ENCODE results near the gene CST4.
"Not testable (repeated sequence)": the region's sequence is repeated elsewhere in the genome, so short reads cannot be mapped to it uniquely, and the experiment has no call there.

The CST4 gene

GRCh38 chr20:23659610-23659988 is 29.2 kb downstream of the CST4 start:
- DNase-seq = not testable (repeated sequence)

GRCh38 chr20:23658989-23659609 is 29.7 kb downstream of the CST4 start:
- no peak for DNase-seq

- no peak for DNase-seq
Observed at GRCh38 chr20:23658336-23658735, 30.5 kb downstream of the CST4 start.

- no peak for DNase-seq
Observed at GRCh38 chr20:23657202-23657601, 31.6 kb downstream of the CST4 start.

DNA sequence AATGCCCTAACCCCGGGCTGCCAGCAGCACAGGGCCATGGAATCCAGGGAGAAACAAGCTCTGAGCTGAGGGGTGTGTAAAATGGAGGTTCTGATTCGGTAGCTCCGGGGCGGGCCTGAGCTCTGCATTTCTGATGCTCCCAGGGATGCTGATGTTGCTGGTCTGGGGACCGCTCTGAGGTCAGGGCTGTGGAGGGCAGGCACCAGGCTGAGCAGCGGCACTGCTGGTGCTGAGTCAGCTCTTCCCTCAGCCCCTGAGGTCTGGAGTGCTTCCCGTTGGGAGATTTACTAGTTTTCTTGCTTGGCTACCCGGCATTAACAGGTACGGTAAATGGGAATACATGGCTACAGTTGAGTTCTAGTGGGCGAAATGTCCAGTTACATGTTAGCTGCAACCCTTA is 32.5 kb downstream of the CST4 start:
- no peak for DNase-seq

DNA sequence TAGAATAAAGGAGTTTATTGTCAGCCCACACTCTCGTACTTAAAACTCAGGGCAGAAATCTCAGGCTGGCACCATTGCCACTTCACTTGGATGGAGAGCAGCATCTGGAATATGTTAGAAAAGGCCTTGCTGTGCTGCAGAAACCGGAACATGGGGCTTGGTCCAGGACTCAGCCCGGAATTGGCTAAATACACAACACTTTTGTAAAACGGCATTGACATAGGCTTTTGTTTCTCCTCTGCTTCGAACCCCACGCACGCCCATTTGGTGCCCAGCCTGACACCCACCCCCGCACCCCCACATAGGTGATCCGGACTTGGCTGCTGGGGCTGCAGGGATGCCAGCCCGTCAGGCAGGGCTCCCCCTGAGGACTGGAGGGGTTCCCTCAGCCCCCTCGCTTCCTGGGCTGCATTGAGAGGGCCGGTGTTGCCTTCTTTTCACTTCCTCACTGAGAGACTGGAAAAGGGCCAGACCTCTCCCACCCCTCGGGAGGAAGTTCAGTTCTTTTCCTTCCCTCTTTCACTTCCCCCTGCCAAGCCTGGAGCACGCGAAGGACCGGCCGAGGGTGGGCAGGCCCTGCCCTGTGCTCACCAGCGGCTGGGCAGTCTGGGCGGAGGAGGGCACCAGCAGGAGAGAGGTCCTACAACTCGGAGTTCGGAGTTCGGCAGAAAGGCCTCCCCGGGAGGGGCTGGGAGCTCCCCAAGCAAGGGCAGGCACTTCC is 33.2 kb downstream of the CST4 start:
- peak; percentile 65 for DNase-seq

DNA sequence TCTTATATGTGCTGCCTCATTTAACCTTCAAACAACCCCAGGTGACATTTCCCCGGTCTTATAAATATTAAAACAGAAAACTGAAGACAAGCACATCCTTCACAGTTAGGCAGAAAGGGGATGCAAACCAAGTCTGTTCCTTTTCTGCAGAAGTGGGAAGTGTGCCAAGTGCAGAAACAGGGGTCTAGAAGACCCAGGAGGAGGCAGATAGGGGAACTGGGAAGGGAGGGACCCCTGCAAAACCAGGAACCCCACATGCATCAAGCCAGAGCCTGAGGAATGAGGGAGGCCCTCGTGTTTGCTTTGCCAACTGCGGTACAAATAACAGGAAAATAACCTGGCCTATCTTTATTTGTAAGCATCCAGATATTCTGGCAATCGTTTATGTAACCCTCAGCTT is 34.1 kb downstream of the CST4 start:
- DNase-seq = no peak

DNA sequence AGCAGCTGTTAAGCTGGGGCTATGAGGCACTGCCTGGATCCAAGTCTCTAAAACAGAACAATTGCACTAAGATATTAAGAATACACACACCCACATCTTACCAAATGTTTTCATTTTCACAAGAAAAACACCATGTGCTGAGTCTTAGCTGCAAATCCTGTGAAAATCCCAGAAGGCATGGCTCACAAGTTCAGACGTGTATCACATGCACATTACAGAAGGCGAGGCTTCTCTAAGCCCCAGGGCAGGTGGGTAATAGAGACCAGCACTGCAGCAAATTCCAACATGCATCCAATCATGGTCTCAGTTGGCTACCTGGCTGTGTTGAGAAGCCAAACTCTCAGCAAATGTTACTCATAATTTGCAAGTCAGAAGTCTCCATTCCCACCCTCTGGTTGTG is 34.8 kb downstream of the CST4 start:
- no peak for DNase-seq

DNA sequence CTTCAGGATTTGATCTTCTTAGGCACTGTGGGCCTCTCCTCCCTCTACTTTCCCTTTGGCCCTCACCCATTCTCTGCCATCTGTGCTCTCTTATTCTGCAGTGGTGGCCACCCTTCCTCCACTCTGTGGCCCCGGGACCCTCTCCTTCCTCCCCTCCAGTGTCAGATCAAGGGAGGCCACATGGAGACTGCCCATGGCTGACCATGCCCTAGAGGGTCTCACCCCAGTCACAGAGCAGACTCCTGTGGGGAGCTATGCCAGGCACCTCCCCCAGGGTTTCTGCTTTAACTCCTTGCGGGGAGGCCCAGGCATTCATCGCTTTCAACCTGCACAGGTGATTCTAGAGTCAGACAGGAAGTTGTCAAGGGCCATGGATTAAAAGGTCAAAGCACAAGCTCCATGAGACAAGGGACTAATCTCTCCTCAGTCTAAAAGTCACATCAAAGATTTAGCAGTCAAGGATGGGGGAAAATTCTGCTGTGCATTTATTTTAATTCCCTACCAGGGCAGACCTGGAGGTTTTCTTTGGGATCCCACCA is 35.4 kb downstream of the CST4 start:
- no peak for DNase-seq

GRCh38 chr20:23652926-23653325 is 35.9 kb downstream of the CST4 start:
- no peak for DNase-seq

DNA sequence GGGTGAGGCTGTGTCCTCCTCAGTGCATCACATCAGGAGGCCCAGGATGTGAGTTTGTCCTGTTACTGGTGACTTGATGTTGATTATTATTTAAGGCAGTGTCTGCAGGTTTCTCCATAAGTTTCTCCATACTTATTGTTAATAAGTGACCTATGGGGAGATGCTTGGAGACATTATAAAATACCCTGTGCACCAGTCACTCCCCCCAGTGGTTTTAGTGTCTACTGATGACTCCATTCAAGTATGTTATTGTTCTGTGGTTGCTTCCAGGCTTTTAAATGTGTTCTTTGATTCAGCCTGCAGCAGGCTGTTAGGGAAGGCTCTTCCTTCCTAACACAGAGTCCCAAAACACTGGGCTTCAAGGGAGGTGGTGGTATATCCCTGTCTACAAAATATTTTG is 36.5 kb downstream of the CST4 start:
- no peak for DNase-seq

DNA sequence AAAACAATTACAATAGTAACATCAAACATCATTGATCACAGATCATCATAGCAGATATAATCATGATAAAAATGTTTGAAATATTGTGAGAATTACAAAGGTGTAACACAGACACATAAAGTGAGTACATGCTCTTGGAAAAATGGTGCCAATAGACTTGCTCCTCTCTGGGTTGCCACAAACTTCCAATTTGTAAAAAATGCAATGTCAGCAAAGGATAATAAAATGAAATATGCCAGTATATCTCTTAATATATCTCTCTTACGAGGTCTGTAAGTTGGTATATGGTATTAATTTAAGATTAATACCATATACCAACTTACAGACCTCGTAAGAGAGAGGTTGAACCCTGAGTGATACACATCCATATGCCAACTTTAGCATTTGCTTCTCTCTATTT is 37.7 kb downstream of the CST4 start:
- no peak for DNase-seq

DNA sequence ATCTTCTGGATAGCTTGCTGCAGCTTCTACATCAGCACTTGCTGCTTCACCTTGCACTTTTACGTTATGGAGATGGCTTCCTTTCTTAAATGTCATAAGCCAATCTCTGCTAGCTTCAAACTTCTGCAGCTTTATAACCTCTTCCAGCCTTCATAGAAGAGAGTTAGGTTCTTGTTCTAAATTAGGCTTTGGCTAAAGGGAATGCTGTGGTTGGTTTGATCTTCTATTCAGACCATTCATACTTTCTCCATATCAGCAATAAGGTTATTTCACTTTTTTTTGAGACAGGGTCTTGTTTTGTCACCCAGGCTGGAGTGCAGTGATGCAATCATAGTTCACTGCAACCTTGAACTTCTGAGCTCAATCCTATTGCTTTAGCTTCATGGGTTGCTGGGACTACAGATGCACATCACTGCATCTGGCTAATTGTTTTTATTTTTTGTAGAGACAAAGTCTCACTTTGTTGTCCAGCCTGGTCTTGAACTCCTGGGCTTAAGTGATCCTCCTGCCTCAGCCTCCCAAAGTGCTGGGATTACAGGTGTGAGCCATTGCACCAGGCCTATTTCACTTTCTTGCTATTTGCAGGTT is 38.9 kb downstream of the CST4 start:
- no peak for DNase-seq

- DNase-seq = no peak
Observed at GRCh38 chr20:23649242-23649641, 39.6 kb downstream of the CST4 start.

- DNase-seq = no peak
Observed at GRCh38 chr20:23647346-23647745, 41.5 kb downstream of the CST4 start.

- DNase-seq = no peak
Observed at GRCh38 chr20:23646106-23646873, 42.5 kb downstream of the CST4 start.

DNA sequence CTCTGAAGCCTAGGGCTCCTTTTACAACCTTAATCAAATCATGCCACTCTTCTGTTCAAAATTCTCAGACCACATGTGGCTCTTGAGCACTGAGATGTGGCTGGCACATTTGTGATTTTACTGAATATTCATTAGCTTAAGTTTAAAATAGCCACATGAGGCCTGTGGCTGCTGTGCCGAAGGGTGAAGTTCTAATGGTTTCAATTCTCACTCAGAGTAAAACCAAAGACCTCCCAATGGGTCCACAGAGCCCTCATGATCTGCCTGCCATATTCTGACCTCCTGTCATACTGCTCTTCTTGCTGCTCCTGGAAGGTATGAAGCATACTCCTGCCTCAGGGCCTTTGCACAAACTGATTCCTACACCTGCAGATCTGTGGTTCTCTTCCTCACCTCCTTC is 43.3 kb downstream of the CST4 start:
- DNase-seq = no peak

DNA sequence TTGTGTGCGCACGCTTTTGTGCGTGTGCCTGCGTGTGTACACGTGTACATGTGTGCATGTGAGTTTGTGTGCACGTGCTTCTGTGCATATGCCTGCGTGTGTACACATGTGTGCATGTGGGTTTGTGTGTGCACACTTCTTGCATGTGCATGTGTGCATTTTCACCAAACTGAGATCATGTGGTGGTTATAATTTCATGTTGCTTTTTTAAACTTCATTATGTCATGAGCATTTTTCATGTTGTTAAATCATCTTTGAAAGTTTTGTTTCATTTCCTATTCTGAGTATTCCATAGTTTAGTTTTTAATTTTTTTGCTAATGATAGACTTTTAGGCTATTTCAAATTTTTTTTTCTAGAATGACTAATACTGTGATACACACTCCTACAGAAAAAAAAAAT is 44.7 kb downstream of the CST4 start:
- no peak for DNase-seq

GRCh38 chr20:23643659-23644058 is 45.2 kb downstream of the CST4 start:
- no peak for DNase-seq

GRCh38 chr20:23641936-23642751 is 46.7 kb downstream of the CST4 start:
- no peak for DNase-seq

- DNase-seq = no peak
Observed at GRCh38 chr20:23640671-23641667, 47.9 kb downstream of the CST4 start.

Data from right forelimb (tissue), 1 donor.